Spleen (tissue), 11 donors: ENCODE data around the gene APLF. TPM values are rescaled to one million over a fixed set of nuclear protein-coding genes. Genes with fewer than 3 reads are reported as not detected.

ENCODE experiments used
- DNase-seq: peaks from one replicate; pipeline ENCODE4 v3.0.0-alpha.2; 2020
- H3K27ac ChIP-seq, 8 donors: fragments of 200-600 bp; sonication (generic) in 7 of 8; 1 replicate in 4 of 8; 2 replicates in 4 of 8; pipeline versions ENCODE4 v1.5.0 to v1.8.0; 2016 to 2021; ENCODE audit warnings: inconsistent platforms in 4 of 8, mild to moderate bottlenecking in 4 of 8, moderate library complexity in 1 of 8
- H3K27me3 ChIP-seq, 7 donors: fragments of 200-600 bp; sonication (generic) in 6 of 7; replicated peaks in 1 of 7; 1 replicate in 4 of 7; 2 replicates in 3 of 7; pipeline versions ENCODE4 v1.5.0 to v1.8.0; 2016 to 2021; ENCODE audit warnings: inconsistent platforms in 3 of 7, mild to moderate bottlenecking in 1 of 7
- H3K36me3 ChIP-seq, 6 donors: fragments of 200-600 bp; sonication (generic) in 5 of 6; 1 replicate in 4 of 6; 2 replicates in 2 of 6; pipeline versions ENCODE4 v1.5.0 to v1.8.0; 2016 to 2021; ENCODE audit warnings: inconsistent platforms in 2 of 6
- H3K4me1 ChIP-seq, 6 donors: fragments of 200-600 bp; sonication (generic) in 5 of 6; 1 replicate in 3 of 6; 2 replicates in 3 of 6; pipeline versions ENCODE4 v1.5.0 to v1.8.0; 2016 to 2021; ENCODE audit warnings: inconsistent platforms in 3 of 6
- H3K4me3 ChIP-seq, 8 donors: fragments of 200-600 bp; sonication (generic) in 7 of 8; 1 replicate in 4 of 8; 2 replicates in 4 of 8; pipeline versions ENCODE4 v1.5.0 to v1.8.0; 2016 to 2021; ENCODE audit warnings: inconsistent platforms in 4 of 8, mild to moderate bottlenecking in 4 of 8, moderate library complexity in 2 of 8
- H3K9me3 ChIP-seq, 8 donors: fragments of 200-600 bp; sonication (generic) in 7 of 8; 1 replicate in 4 of 8; 2 replicates in 4 of 8; pipeline versions ENCODE4 v1.5.0 to v1.8.0; 2016 to 2021; ENCODE audit warnings: inconsistent platforms in 4 of 8
- POLR2A ChIP-seq, 3 donors: fragments of 450-650 bp; IDR thresholded peaks; one replicate each; pipeline ENCODE4 v1.5.1; 2017; ENCODE audit warnings: antibody characterized with exemption in 3 of 3, mild to moderate bottlenecking in 1 of 3
- POLR2AphosphoS5 ChIP-seq, 3 donors: sonication (generic); formaldehyde crosslinking; IDR thresholded peaks; one replicate each; pipeline ENCODE4 v1.5.1; 2017; ENCODE audit warnings: antibody characterized with exemption in 3 of 3
- WGBS, 5 donors: extraction: QIAGEN DNeasy Blood & Tissue Kit in 3 of 5; methylation state at CpG; one replicate each; pipeline versions ENCODE4 v1.1.5 to v1.1.7; 2013 to 2018; 5-methylcytosine and 5-hydroxymethylcytosine counted together
- intact Hi-C: fragments of 100-400 bp; cut with DNase I; formaldehyde crosslinking; loops from one replicate; pipeline ENCODE4 v1.15.0; 2023; ENCODE audit warnings: low total_unique reads
- polyA plus RNA-seq, 3 donors: library from polyadenylated mRNA; stranded (reverse); fragments of 200-250 nt; gene quantifications; one replicate each; pipeline ENCODE4 v1.2.1, GENCODE V29; 2013
- total RNA-seq, 7 donors: library from RNA; depleted of rRNA in 3 of 7; stranded (reverse); fragments of >200 nt in 3 of 7; fragmentation: NEBNext Ultra II Directional in 4 of 7; extraction: Animal tissue kit (Norgen Biotek cat#: 25700) in 4 of 7; gene quantifications; one replicate each; pipeline versions ENCODE4 v1.1.0 to v1.2.1, GENCODE V29; 2016 to 2021
- TF ChIP-seq, protein P1 (sequence below), 11 experiments: fragments of 200-600 bp in 7 of 11; fragments of 450-650 bp in 4 of 11; sonication (generic) in 4 of 11; IDR thresholded peaks in 8 of 11; conservative IDR thresholded peaks in 3 of 11; 1 replicate in 7 of 11; 2 replicates in 4 of 11; pipeline versions ENCODE4 v1.4.0 to v1.8.0; 2016 to 2021; ENCODE audit warnings: antibody characterized with exemption in 11 of 11, inconsistent platforms in 4 of 11, mild to moderate bottlenecking in 1 of 11
- donor health status: healthy with polysubstance abuse.
- donor health status: DM: no; HTN: no; CAD: no; lungs with moderate emphysema.
- donor health status: DM: no; HTN: no; CAD: no.
- donor health status: Bipolar disorder and iron deficiency.
- donor health status: healthy.
- donor health status: DM: no; HTN: no; CAD: no.
- donor health status: DM: yes; HTN: yes; CAD: no.

Gene APLF
- total and polyA plus RNA-seq, 10 donors, result 1.1 to 7.2 (median 5.0) TPM

DNA sequence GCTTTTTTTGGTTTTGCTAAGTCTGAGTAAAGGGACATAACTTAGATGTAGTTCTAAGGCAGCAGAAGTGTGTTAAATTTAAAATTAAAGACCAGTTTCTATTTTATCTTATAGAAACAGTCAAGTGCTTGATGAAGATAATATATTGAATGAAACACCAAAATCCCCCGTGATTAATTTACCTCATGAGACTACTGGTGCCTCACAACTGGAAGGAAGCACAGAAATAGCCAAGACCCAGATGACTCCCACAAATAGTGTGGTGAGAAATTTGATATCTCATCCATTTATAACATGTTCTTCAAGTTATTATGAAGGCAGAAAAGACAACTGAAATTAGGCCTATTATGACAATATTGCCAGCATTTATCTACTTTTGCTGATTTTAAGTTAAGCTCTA, 45.6 kb downstream of the APLF start:
- TF ChIP-seq, protein P1, sequence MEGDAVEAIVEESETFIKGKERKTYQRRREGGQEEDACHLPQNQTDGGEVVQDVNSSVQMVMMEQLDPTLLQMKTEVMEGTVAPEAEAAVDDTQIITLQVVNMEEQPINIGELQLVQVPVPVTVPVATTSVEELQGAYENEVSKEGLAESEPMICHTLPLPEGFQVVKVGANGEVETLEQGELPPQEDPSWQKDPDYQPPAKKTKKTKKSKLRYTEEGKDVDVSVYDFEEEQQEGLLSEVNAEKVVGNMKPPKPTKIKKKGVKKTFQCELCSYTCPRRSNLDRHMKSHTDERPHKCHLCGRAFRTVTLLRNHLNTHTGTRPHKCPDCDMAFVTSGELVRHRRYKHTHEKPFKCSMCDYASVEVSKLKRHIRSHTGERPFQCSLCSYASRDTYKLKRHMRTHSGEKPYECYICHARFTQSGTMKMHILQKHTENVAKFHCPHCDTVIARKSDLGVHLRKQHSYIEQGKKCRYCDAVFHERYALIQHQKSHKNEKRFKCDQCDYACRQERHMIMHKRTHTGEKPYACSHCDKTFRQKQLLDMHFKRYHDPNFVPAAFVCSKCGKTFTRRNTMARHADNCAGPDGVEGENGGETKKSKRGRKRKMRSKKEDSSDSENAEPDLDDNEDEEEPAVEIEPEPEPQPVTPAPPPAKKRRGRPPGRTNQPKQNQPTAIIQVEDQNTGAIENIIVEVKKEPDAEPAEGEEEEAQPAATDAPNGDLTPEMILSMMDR (IDR thresholded peaks at IDR 0.05 in 8 of 11, conservative IDR thresholded peaks at IDR 0.05 in 3 of 11), result no peak
- TF ChIP-seq POLR2AphosphoS5 (IDR thresholded peaks at IDR 0.05) (no peak), POLR2A (IDR thresholded peaks at IDR 0.05) (no peak)
- Histone ChIP-seq H3K36me3 (no peaks in the 10 kb centered on the region), H3K27me3 (no peaks in the 10 kb centered on the region), H3K4me1 (no peaks in the 10 kb centered on the region), H3K9me3 (peaks cover 0 to 17% (median 11%) of the 10 kb centered on the region in 8 donors), H3K27ac (no peak overlapping the region), H3K4me3 (no peak overlapping the region)
- intact Hi-C loops, result no loop called here
- no peak for DNase-seq
- 26 to 35% (median 32%) methylated on average over 1 of the region's 1 CpG for WGBS, 5 donors

DNA sequence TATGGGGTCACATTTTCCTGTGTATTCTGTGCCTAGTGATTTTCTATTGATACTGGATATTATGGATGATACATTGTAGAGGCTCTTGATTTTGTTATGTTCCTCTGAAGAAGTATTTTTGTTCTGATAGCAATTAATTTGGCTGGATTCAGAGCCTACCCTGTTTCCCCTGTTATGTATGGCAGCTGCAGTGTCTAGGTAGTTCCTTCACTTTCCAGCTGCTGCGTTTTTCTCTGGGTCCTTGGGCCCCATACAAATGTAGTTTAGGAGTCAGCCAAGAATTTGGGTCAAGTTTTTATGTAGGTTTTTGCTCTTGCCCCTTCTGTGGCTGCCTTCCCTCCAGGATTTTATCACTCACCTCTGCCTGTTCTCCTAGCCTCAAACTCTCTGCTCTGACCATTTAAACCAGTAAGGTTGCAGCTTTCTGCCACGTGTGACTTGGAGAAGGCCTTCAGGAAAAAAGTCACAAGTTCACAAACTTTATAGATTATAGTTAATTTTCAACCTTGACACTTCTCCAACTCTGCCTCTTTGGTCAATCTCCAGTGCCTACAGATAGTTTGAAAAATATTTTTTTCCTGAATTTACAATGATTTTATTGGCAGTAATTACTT, 47.0 kb downstream of the APLF start:
- no peak overlapping the region for H3K4me3 ChIP-seq
- no peaks in the 10 kb centered on the region for H3K36me3 ChIP-seq
- DNase-seq, result no peak
- H3K9me3 ChIP-seq, result peaks cover 0 to 17% (median 10%) of the 10 kb centered on the region in 8 donors
- intact Hi-C loops, result no loop called here
- TF ChIP-seq, protein P1 (IDR thresholded peaks at IDR 0.05 in 8 of 11, conservative IDR thresholded peaks at IDR 0.05 in 3 of 11), result no peak
- no peak for TF ChIP-seq POLR2A (IDR thresholded peaks at IDR 0.05)
- TF ChIP-seq POLR2AphosphoS5 (IDR thresholded peaks at IDR 0.05), result no peak
- no peaks in the 10 kb centered on the region for H3K27me3 ChIP-seq
- H3K27ac ChIP-seq, result no peak overlapping the region
- H3K4me1 ChIP-seq, result no peaks in the 10 kb centered on the region
- WGBS, 5 donors, result 76 to 83% (median 82%) methylated on average over 2 of the region's 2 CpGs

DNA sequence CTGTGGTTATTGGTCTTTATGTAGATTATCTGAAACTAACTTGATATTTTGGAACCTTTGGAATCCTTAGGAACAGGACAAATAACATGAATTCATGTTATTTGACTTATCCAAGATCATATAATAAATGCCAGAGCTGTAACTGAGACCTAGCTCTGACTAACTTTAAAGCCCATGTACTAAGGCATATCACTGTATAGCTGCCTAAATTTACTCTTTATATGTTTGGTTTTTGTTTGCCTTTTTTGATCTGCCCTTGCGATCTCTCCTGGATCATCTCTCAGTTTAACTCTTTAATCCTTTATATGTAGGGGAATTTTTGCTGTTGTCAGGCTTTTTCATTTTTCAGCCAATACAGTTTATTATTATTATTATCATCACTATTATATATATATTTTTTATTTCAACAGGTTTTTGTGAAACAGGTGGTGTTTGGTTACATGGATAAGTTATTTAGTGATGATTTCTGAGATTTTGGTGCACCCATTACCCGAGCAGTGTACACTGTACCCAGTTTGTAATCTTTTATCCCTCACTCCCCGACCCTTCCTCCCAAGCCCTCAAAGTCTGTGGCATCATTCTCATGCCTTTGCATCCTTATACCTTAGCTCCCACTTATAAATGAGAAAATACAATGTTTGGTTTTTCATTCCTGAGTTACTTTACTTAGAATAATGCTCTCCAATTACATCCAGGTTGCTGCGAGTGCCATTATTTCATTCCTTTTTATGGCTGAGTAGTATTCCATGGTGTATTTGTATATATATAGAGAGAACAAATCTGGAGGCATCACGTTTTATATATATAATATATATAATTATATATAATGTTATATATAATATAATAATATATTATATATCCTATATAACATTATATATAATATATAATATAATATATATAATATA, 48.9 kb downstream of the APLF start:
- WGBS, 5 donors, result 85 to 96% (median 91%) methylated on average over 5 of the region's 5 CpGs
- peaks cover 0 to 14% (median 9%) of the 10 kb centered on the region in 8 donors for H3K9me3 ChIP-seq
- intact Hi-C loops, result no loop called here

More for the DNA sequence above, 48.9 kb downstream of the APLF start:
- Histone ChIP-seq H3K4me1 (no peaks in the 10 kb centered on the region), H3K36me3 (no peaks in the 10 kb centered on the region), H3K27me3 (no peaks in the 10 kb centered on the region), H3K27ac (no peak overlapping the region), H3K4me3 (no peak overlapping the region)
- no peak for DNase-seq
- TF ChIP-seq POLR2AphosphoS5 (IDR thresholded peaks at IDR 0.05), result no peak
- TF ChIP-seq, protein P1 (IDR thresholded peaks at IDR 0.05 in 8 of 11, conservative IDR thresholded peaks at IDR 0.05 in 3 of 11), result no peak
- TF ChIP-seq POLR2A (IDR thresholded peaks at IDR 0.05), result no peak
